Small intestine (tissue), 7 donors: ENCODE measurements around the gene ZBED1. TPM values are rescaled to one million over a fixed set of nuclear protein-coding genes. Genes with fewer than 3 reads are reported as not detected.
"Not testable (repeated sequence)": the region's sequence is repeated elsewhere in the genome, so short reads cannot be mapped to it uniquely, and the experiment has no call there.

Experiments
- DNase-seq, 2 donors: peaks; one replicate each; pipeline versions ENCODE4 v3.0.0 to v3.0.0-alpha.2; 2013
- FAIRE-seq: peaks from 2 replicates; lab custom pipeline; 2012; peaks lifted over from hg19 to GRCh38; lab: Jason Lieb, UNC
- H3K27ac ChIP-seq, 3 donors: one replicate each; pipeline ENCODE4 v1.5.1; 2013; ENCODE audit warnings: low read length in 2 of 3, mild to moderate bottlenecking in 2 of 3, control low read depth in 1 of 3, inconsistent platforms in 1 of 3, low read depth in 1 of 3, moderate library complexity in 1 of 3
- H3K27me3 ChIP-seq, 3 donors: one replicate each; pipeline ENCODE4 v1.6.1; 2013; ENCODE audit warnings: low read length in 3 of 3, inconsistent platforms in 1 of 3; ENCODE audit not compliant: control insufficient read depth in 3 of 3, insufficient read depth in 3 of 3
- H3K36me3 ChIP-seq, 3 donors: one replicate each; pipeline ENCODE4 v1.6.1; 2013; ENCODE audit warnings: low read length in 3 of 3, inconsistent platforms in 1 of 3, low read depth in 1 of 3, mild to moderate bottlenecking in 1 of 3, moderate library complexity in 1 of 3; ENCODE audit not compliant: control insufficient read depth in 3 of 3, insufficient read depth in 2 of 3
- H3K4me1 ChIP-seq, 3 donors: one replicate each; pipeline ENCODE4 v1.6.1; 2013; ENCODE audit warnings: low read length in 2 of 3, inconsistent platforms in 1 of 3, low read depth in 1 of 3, mild to moderate bottlenecking in 1 of 3, moderate library complexity in 1 of 3; ENCODE audit not compliant: control insufficient read depth in 3 of 3, insufficient read depth in 2 of 3
- H3K4me3 ChIP-seq, 3 donors: one replicate each; pipeline ENCODE4 v1.5.1; 2013; ENCODE audit warnings: low read length in 3 of 3, control low read depth in 1 of 3, inconsistent platforms in 1 of 3, low read depth in 1 of 3, mild to moderate bottlenecking in 1 of 3, moderate library complexity in 1 of 3
- H3K9me3 ChIP-seq, 2 donors: one replicate each; pipeline ENCODE4 v1.6.1; 2013; ENCODE audit warnings: low read depth in 1 of 2, low read length in 1 of 2; ENCODE audit not compliant: control insufficient read depth in 2 of 2, insufficient read depth in 1 of 2
- WGBS, 3 donors: extraction: QIAGEN DNeasy Blood & Tissue Kit; methylation state at CpG; one replicate each; pipeline ENCODE4 v1.1.7; 2013; 5-methylcytosine and 5-hydroxymethylcytosine counted together
- polyA plus RNA-seq, 4 donors: library from polyadenylated mRNA; stranded (reverse) in 3 of 4; unstranded in 1 of 4; fragments of 200-250 nt in 3 of 4; fragments of 120-200 nt in 1 of 4; gene quantifications; one replicate each; pipeline versions ENCODE4 v1.2.1 to v1.2.3, GENCODE V29; 2013
- donor health status: healthy with polysubstance abuse.
- donor health status: control.
- donor health status: control.
- donor health status: Bipolar disorder and iron deficiency.
- donor health status: healthy.

ZBED1 gene
- polyA plus RNA-seq, 4 donors = 23.9 to 48.0 (median 30.3) TPM

- H3K9me3 ChIP-seq, H3K36me3 ChIP-seq, H3K27me3 ChIP-seq, FAIRE-seq, H3K4me3 ChIP-seq, H3K27ac ChIP-seq, H3K4me1 ChIP-seq, DNase-seq: not testable (repeated sequence)
- WGBS, 3 donors = 89 to 94% (median 92%) methylated on average over 9 of the region's 9 CpGs
Observed at GRCh38 chrX:2454620-2455019, 46.2 kb downstream of the ZBED1 start.

GRCh38 chrX:2452799-2453198, 48.0 kb downstream of the ZBED1 start:
- no peaks in the 10 kb centered on the region for H3K4me1 ChIP-seq
- DNase-seq (no peak), FAIRE-seq (no peak)
- H3K9me3 ChIP-seq = no peaks in the 10 kb centered on the region
- H3K27me3 ChIP-seq = no peaks in the 10 kb centered on the region
- peaks cover 0 to 4% (median 0%) of the 10 kb centered on the region in 3 donors for H3K36me3 ChIP-seq
- H3K27ac ChIP-seq = no peak overlapping the region
- H3K4me3 ChIP-seq = no peak overlapping the region
- 94 to 96% (median 95%) methylated on average over 4 of the region's 4 CpGs for WGBS, 3 donors

GRCh38 chrX:2452317-2452784, 48.4 kb downstream of the ZBED1 start:
- no peak for DNase-seq
- 95 to 98% (median 96%) methylated on average over 22 of the region's 22 CpGs for WGBS, 3 donors

DNA sequence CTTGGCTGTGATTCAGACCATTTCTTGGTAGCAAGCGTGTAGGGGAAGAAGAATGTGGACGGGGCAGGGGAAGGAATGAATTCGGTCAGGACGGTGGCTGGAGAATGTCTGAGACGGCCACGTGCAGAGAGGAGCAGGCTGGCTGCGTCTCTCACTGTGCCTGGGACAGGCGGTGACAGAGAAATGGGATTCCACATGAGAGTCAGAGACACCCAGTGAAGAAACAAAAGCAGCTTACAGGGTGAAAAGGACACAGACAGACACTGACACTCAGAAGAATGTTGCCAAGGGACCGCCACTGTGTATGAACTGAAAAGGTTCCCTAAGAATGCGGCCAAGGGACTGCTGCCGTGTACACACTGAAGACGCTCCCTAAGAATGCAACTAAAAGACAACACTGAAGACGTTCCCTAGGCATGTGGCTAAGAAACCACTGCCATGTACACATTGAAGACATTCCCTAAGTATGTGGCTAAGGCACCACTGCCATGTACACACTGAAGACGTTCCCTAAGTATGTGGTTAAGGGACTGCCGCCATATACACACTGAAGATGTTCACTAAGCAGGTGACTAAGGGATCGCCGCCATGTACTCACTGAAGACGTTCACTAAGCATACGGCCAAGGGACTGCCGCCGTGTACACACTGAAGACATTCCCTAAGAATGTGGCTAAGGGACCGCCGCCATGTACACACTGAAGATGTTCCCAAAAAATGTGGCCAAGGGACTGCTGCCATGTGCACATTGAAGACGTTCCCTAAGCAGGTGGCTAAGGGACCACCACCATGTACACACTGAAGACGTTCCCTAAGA, 49.1 kb downstream of the ZBED1 start:
- DNase-seq (no peak), FAIRE-seq (no peak)

More at GRCh38 chrX:2452317-2452784, 48.4 kb downstream of the ZBED1 start:
- no peak for FAIRE-seq
- no peak overlapping the region for H3K4me3 ChIP-seq
- no peak overlapping the region for H3K27ac ChIP-seq
- H3K36me3 ChIP-seq = peaks cover 0 to 3% (median 0%) of the 10 kb centered on the region in 3 donors
- H3K9me3 ChIP-seq = no peaks in the 10 kb centered on the region
- H3K27me3 ChIP-seq = no peaks in the 10 kb centered on the region
- H3K4me1 ChIP-seq = no peaks in the 10 kb centered on the region

DNA sequence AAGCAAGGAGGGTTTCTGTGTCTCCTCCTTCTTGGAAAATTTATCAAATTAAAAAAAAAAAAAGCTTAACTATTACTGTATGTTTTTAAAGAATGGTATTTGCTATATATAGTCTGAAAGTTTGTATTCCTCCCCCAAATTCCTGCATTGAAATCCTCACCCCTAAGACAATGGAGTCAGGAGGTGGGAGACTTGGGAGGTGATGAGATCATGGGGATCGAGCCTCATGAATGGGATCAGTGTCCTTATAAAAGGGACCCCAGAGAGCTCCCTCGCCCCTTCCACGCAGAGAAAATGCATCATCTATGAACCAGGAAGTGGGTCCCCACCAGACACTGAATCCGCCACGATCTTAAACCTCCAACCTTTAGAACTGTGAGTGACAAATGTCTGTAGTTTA, 50.1 kb downstream of the ZBED1 start:
- no peaks in the 10 kb centered on the region for H3K4me1 ChIP-seq
- peaks cover 0 to 7% (median 0%) of the 10 kb centered on the region in 3 donors for H3K36me3 ChIP-seq
- DNase-seq = no peak
- 72 to 83% (median 79%) methylated on average over 5 of the region's 5 CpGs for WGBS, 3 donors
- no peak overlapping the region for H3K27ac ChIP-seq
- no peak overlapping the region for H3K4me3 ChIP-seq
- H3K27me3 ChIP-seq = no peaks in the 10 kb centered on the region
- FAIRE-seq = no peak
- H3K9me3 ChIP-seq = peaks cover 0 to 4% of the 10 kb centered on the region in 2 donors

More for the DNA sequence above, 49.1 kb downstream of the ZBED1 start:
- H3K27me3 ChIP-seq = no peaks in the 10 kb centered on the region
- H3K4me1 ChIP-seq = no peaks in the 10 kb centered on the region
- peaks cover 0 to 3% of the 10 kb centered on the region in 2 donors for H3K9me3 ChIP-seq
- H3K4me3 ChIP-seq = no peak overlapping the region
- no peak overlapping the region for H3K27ac ChIP-seq
- WGBS, 3 donors = 72 to 76% (median 74%) methylated on average over 25 of the region's 25 CpGs
- H3K36me3 ChIP-seq = peaks cover 0 to 3% (median 0%) of the 10 kb centered on the region in 3 donors

DNA sequence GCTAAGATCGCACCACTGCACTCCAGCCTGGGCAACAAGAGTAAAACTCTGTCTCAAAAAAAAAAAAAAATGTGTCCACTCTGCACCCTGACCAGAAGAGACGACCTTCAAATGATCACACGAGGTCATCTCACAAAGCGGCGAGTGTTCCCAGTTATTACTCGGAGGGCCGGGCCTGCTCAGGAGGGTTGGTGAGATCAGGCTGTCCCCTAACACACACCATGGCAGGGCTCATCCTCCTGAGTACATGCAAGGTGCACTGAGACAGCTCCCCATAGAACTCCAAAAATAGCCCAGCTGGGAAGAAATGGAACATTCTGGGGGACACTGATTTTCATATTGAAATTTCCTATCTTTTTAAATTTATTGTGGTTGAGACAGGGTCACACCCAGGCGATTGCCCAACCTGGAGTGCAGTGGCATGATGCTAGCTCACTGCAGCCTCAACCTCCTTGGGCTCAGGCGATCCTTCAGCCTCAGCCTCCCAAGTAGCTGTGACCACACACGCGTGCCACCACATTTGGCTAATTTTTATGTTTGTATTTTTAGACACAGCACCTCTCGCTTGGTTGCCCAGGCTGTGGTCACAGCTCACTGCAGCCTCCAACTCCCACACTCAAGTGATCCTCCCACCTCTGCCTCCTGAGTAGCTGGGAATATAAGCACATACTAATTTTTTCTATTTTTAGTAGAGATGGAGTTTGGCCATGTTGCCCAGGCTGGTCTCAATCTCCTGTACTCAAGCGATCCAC, 51.5 kb downstream of the ZBED1 start:
- Histone ChIP-seq H3K9me3 (peaks cover 0 to 4% of the 10 kb centered on the region in 2 donors), H3K27ac (no peak overlapping the region), H3K27me3 (no peaks in the 10 kb centered on the region), H3K4me3 (no peak overlapping the region), H3K36me3 (peaks cover 0 to 7% (median 0%) of the 10 kb centered on the region in 3 donors), H3K4me1 (no peaks in the 10 kb centered on the region)
- WGBS, 3 donors = 86 to 95% (median 94%) methylated on average over 13 of the region's 13 CpGs
- FAIRE-seq (no peak), DNase-seq (no peak)

DNA sequence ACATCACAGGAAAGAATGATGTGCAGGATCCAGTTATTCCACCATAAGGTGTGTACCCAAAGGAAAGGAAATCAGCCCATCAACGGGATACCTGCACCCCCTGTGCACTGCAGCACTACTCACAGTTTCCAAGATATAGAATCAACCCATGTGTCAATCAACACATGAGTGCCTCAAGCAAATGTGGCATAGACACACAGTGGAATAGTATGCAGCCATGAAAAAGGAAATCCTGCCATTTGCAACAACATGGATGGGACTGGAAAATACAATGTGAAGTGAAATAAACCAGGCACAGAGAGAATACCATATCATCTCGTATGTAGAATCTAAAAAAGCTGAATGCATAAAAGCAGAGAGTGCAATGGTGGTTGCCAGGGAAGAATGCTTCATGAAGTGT, 53.3 kb downstream of the ZBED1 start:
- no peak for DNase-seq
- Histone ChIP-seq H3K9me3 (peaks cover 0 to 4% of the 10 kb centered on the region in 2 donors), H3K4me1 (no peaks in the 10 kb centered on the region), H3K4me3 (no peak overlapping the region), H3K36me3 (peaks cover 0 to 5% (median 0%) of the 10 kb centered on the region in 3 donors), H3K27me3 (no peaks in the 10 kb centered on the region), H3K27ac (no peak overlapping the region)
- WGBS, 3 donors = 96 to 100% (median 96%) methylated on average over 1 to 2 of the region's 2 CpGs
- FAIRE-seq = no peak

- no peak for FAIRE-seq
- Histone ChIP-seq H3K36me3 (peaks cover 0 to 4% (median 0%) of the 10 kb centered on the region in 3 donors), H3K4me1 (no peaks in the 10 kb centered on the region), H3K9me3 (peaks cover 0 to 4% of the 10 kb centered on the region in 2 donors), H3K27me3 (no peaks in the 10 kb centered on the region), H3K4me3 (no peak overlapping the region), H3K27ac (no peak overlapping the region)
- no peak for DNase-seq
- 97 to 98% (median 98%) methylated on average over 14 of the region's 14 CpGs for WGBS, 3 donors
Observed at GRCh38 chrX:2446815-2447214, 54.0 kb downstream of the ZBED1 start.
